GM23248 (cell line): ENCODE data around the gene CDH4. TPM values are rescaled to one million over a fixed set of nuclear protein-coding genes. Genes with fewer than 3 reads are reported as not detected.
A peak's percentile ranks its signal among the peaks of the same experiment; 100 is the strongest.

Experiments used
- DNase-seq: peaks from one replicate; pipeline ENCODE4 v3.0.0-alpha.2; 2015
- H2AFZ ChIP-seq: fragments of 200-600 bp; sonication (generic); 2 replicates; pipeline ENCODE4 v1.6.1; 2016; ENCODE audit warnings: antibody characterized with exemption
- H3F3A ChIP-seq: fragments of 200-600 bp; sonication (generic); 2 replicates; pipeline ENCODE4 v1.6.1; 2016; ENCODE audit warnings: mild to moderate bottlenecking, antibody characterized with exemption, mixed run types; ENCODE audit not compliant: insufficient read depth
- H3K27ac ChIP-seq: fragments of 200-600 bp; sonication (generic); 2 replicates; pipeline ENCODE4 v1.5.1; 2016; ENCODE audit warnings: mild to moderate bottlenecking
- H3K27me3 ChIP-seq: fragments of 200-600 bp; sonication (generic); replicated peaks from 2 replicates; pipeline ENCODE4 v1.6.1; 2016; ENCODE audit warnings: mild to moderate bottlenecking; ENCODE audit not compliant: insufficient read depth
- H3K36me3 ChIP-seq: fragments of 200-600 bp; sonication (generic); 2 replicates; pipeline ENCODE4 v1.6.1; 2016; ENCODE audit warnings: low read depth, mild to moderate bottlenecking
- H3K4me1 ChIP-seq: fragments of 200-600 bp; sonication (generic); 2 replicates; pipeline ENCODE4 v1.6.1; 2016; ENCODE audit warnings: mild to moderate bottlenecking; ENCODE audit not compliant: insufficient read depth
- H3K4me2 ChIP-seq: fragments of 200-600 bp; sonication (generic); one replicate; pipeline ENCODE4 v1.6.1; 2016; ENCODE audit warnings: mild to moderate bottlenecking; ENCODE audit not compliant: unreplicated experiment
- H3K4me3 ChIP-seq: fragments of 200-600 bp; sonication (generic); 2 replicates; pipeline ENCODE4 v1.5.1; 2016; ENCODE audit warnings: mild to moderate bottlenecking
- H3K79me2 ChIP-seq: fragments of 200-600 bp; sonication (generic); 2 replicates; pipeline ENCODE4 v1.6.1; 2016; ENCODE audit warnings: mild to moderate bottlenecking; ENCODE audit not compliant: insufficient read depth
- H3K9ac ChIP-seq: fragments of 200-600 bp; sonication (generic); 2 replicates; pipeline ENCODE4 v1.6.1; 2016; ENCODE audit warnings: mild to moderate bottlenecking
- H3K9me2 ChIP-seq: fragments of 200-600 bp; sonication (generic); 2 replicates; pipeline ENCODE4 v1.6.1; 2016; ENCODE audit warnings: mixed run types, mild to moderate bottlenecking, moderate library complexity; ENCODE audit not compliant: insufficient read depth
- H3K9me3 ChIP-seq: fragments of 200-600 bp; sonication (generic); one replicate; pipeline ENCODE4 v1.6.1; 2017; ENCODE audit warnings: low read depth
- H4K20me1 ChIP-seq: fragments of 200-600 bp; sonication (generic); 2 replicates; pipeline ENCODE4 v1.6.0; 2016; ENCODE audit not compliant: insufficient read depth
- EZH2 ChIP-seq: fragments of 200-600 bp; sonication (generic); IDR thresholded peaks from 2 replicates; pipeline ENCODE4 v1.6.1; 2018; ENCODE audit warnings: antibody characterized with exemption, mild to moderate bottlenecking; ENCODE audit not compliant: insufficient read depth, poor library complexity, severe bottlenecking
- EZH2phosphoT487 ChIP-seq: fragments of 200-600 bp; sonication (generic); IDR thresholded peaks from 2 replicates; pipeline ENCODE4 v1.6.1; 2018; ENCODE audit warnings: antibody characterized with exemption, moderate library complexity, mild to moderate bottlenecking, low read depth; ENCODE audit not compliant: insufficient read depth
- WGBS, 2 experiments: methylation state at CpG; one replicate each; pipeline ENCODE4 v1.1.6; 2015 to 2017; ENCODE audit warnings: low lambda C conversion rate in 2 of 2, low coverage in 1 of 2; ENCODE audit errors: missing lambda C conversion rate in 2 of 2; 5-methylcytosine and 5-hydroxymethylcytosine counted together
- in situ Hi-C: fragments of 300-500 bp; cut with MboI; formaldehyde crosslinking; loops from 2 replicates; pipeline ENCODE4 v1.15.0; 2020
- polyA plus RNA-seq: library from polyadenylated mRNA; unstranded; fragments of >200 nt; fragmentation: Nextera tagmentation; extraction: Ambion mirVana; gene quantifications from 2 replicates; pipeline ENCODE4 v1.2.1, GENCODE V29; 2016
- total RNA-seq: library from RNA; depleted of rRNA; stranded (reverse); fragments of >200 nt; shearing (Covaris generic); gene quantifications from 2 replicates; pipeline ENCODE4 v1.2.3, GENCODE V29; 2014

The CDH4 gene
- total and polyA plus RNA-seq, 2 experiments from 2014 or later, result 1.1 to 3.9 TPM

GRCh38 chr20:61296629-61297019 lies 44.6 kb downstream of the CDH4 start:
- no peaks in the 10 kb centered on the region for H4K20me1 ChIP-seq
- H3K4me2 ChIP-seq, result no peak overlapping the region
- H3K79me2 ChIP-seq, result no peaks in the 10 kb centered on the region
- WGBS, 2 experiments, result 62 to 69% methylated on average over 14 of the region's 14 CpGs
- H3K9me2 ChIP-seq, result no peaks in the 10 kb centered on the region
- H3K27me3 ChIP-seq, result no peaks in the 10 kb centered on the region
- H3F3A ChIP-seq, result no peaks in the 10 kb centered on the region
- H3K36me3 ChIP-seq, result no peaks in the 10 kb centered on the region
- no peak for DNase-seq
- in situ Hi-C loops, result no loop called here
- H3K9me3 ChIP-seq, result no peaks in the 10 kb centered on the region
- TF ChIP-seq EZH2phosphoT487, result no peak
- H3K4me3 ChIP-seq, result no peak overlapping the region
- H3K27ac ChIP-seq, result no peak overlapping the region
- H3K9ac ChIP-seq, result no peak overlapping the region
- H2AFZ ChIP-seq, result no peak overlapping the region
- H3K4me1 ChIP-seq, result no peaks in the 10 kb centered on the region

- no peaks in the 10 kb centered on the region for H3F3A ChIP-seq
- H2AFZ ChIP-seq, result no peak overlapping the region
- 81 to 83% methylated on average over 16 of the region's 16 CpGs for WGBS, 2 experiments
- no peaks in the 10 kb centered on the region for H3K36me3 ChIP-seq
- no peak overlapping the region for H3K27ac ChIP-seq
- no peaks in the 10 kb centered on the region for H3K9me2 ChIP-seq
- H3K4me2 ChIP-seq, result no peak overlapping the region
- no peak overlapping the region for H3K4me3 ChIP-seq
- in situ Hi-C loops, result no loop called here
- no peaks in the 10 kb centered on the region for H3K4me1 ChIP-seq
- no peak for DNase-seq
- no peaks in the 10 kb centered on the region for H3K79me2 ChIP-seq
- H3K9me3 ChIP-seq, result no peaks in the 10 kb centered on the region
- no peaks in the 10 kb centered on the region for H3K27me3 ChIP-seq
- H3K9ac ChIP-seq, result no peak overlapping the region
- no peaks in the 10 kb centered on the region for H4K20me1 ChIP-seq
- TF ChIP-seq EZH2 (no peak), EZH2phosphoT487 (no peak)
Observed at GRCh38 chr20:61297491-61297890, 45.4 kb downstream of the CDH4 start.

GRCh38 chr20:61297986-61298385 lies 45.9 kb downstream of the CDH4 start:
- no peak overlapping the region for H3K4me2 ChIP-seq
- no peak for TF ChIP-seq EZH2
- no peak for TF ChIP-seq EZH2phosphoT487
- H3K4me1 ChIP-seq, result no peaks in the 10 kb centered on the region
- no peaks in the 10 kb centered on the region for H3K27me3 ChIP-seq
- no peaks in the 10 kb centered on the region for H3K9me3 ChIP-seq
- H3K79me2 ChIP-seq, result no peaks in the 10 kb centered on the region
- H3K36me3 ChIP-seq, result no peaks in the 10 kb centered on the region
- H3K9ac ChIP-seq, result no peak overlapping the region
- H3K9me2 ChIP-seq, result no peaks in the 10 kb centered on the region
- H3F3A ChIP-seq, result no peaks in the 10 kb centered on the region
- H3K27ac ChIP-seq, result no peak overlapping the region
- H4K20me1 ChIP-seq, result no peaks in the 10 kb centered on the region
- H2AFZ ChIP-seq, result no peak overlapping the region
- peak; percentile 49 for DNase-seq
- H3K4me3 ChIP-seq, result no peak overlapping the region
- 65 to 72% methylated on average over 17 of the region's 17 CpGs for WGBS, 2 experiments
- in situ Hi-C loops, result no loop called here

- Histone ChIP-seq H2AFZ (no peak overlapping the region), H3K4me3 (no peak overlapping the region), H3K4me2 (no peak overlapping the region), H3K9me3 (no peaks in the 10 kb centered on the region), H4K20me1 (no peaks in the 10 kb centered on the region), H3K4me1 (no peaks in the 10 kb centered on the region), H3K27me3 (no peaks in the 10 kb centered on the region), H3F3A (no peaks in the 10 kb centered on the region), H3K9ac (no peak overlapping the region), H3K27ac (no peak overlapping the region), H3K9me2 (no peaks in the 10 kb centered on the region), H3K36me3 (no peaks in the 10 kb centered on the region), H3K79me2 (no peaks in the 10 kb centered on the region)
- WGBS, 2 experiments, result 55 to 64% methylated on average over 6 of the region's 6 CpGs
- TF ChIP-seq EZH2, result no peak
- TF ChIP-seq EZH2phosphoT487, result no peak
- in situ Hi-C loops, result no loop called here
- DNase-seq, result no peak
Observed at GRCh38 chr20:61298661-61299060, 46.6 kb downstream of the CDH4 start.

GRCh38 chr20:61299104-61299503 lies 47.0 kb downstream of the CDH4 start:
- Histone ChIP-seq H3K36me3 (no peaks in the 10 kb centered on the region), H3K4me2 (no peak overlapping the region), H4K20me1 (no peaks in the 10 kb centered on the region), H3K9me3 (no peaks in the 10 kb centered on the region), H3K9ac (no peak overlapping the region), H3K9me2 (no peaks in the 10 kb centered on the region), H2AFZ (no peak overlapping the region), H3K4me3 (no peak overlapping the region), H3K27ac (no peak overlapping the region), H3F3A (no peaks in the 10 kb centered on the region), H3K4me1 (no peaks in the 10 kb centered on the region), H3K27me3 (no peaks in the 10 kb centered on the region), H3K79me2 (no peaks in the 10 kb centered on the region)
- no peak for TF ChIP-seq EZH2
- TF ChIP-seq EZH2phosphoT487, result no peak
- in situ Hi-C loops, result no loop called here
- no peak for DNase-seq
- WGBS, 2 experiments, result 37 to 38% methylated on average over 11 of the region's 11 CpGs
